ENCODE measurements around the gene FSD1. TPM values are rescaled to one million over a fixed set of nuclear protein-coding genes. Genes with fewer than 3 reads are reported as not detected.

The FSD1 gene
- total and polyA plus RNA-seq, 2 experiments from 2014 or later, result 5.8 TPM

DNA sequence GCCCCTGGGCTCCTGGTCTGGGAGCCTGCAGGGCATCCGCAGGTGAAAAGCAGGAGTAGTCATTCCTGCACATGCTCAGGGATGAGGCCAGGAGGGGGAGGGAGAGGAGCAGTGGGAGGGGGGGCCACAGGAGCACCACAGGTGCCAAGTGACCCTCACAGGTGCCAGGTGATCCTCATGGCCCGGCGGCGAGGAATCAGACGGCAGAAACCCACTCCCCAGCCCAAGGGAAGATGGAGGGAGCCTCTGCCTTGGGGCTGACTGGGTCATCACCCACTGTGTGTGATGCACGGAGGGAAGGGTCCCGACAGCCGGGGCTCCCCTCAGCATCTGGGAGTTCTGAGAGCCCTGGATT is 68.6 kb downstream of the FSD1 start:
- H3F3A ChIP-seq (ENCODE audit: insufficient read depth), result peaks cover 51% of the 10 kb centered on the region
- no peaks in the 10 kb centered on the region for H4K20me1 ChIP-seq (ENCODE audit: insufficient read depth)
- DNase-seq, result no peak
- H3K36me3 ChIP-seq (ENCODE audit: low read depth), result no peaks in the 10 kb centered on the region
- TF ChIP-seq EZH2 (IDR thresholded peaks at IDR 0.05; ENCODE audit: insufficient read depth, poor library complexity, severe bottlenecking), result no peak
- no peak for TF ChIP-seq EZH2phosphoT487 (IDR thresholded peaks at IDR 0.05; ENCODE audit: insufficient read depth, low read depth)
- peaks cover 86% of the 10 kb centered on the region for H3K4me1 ChIP-seq (ENCODE audit: insufficient read depth)
- H2AFZ ChIP-seq, result no peak overlapping the region
- peak overlapping the region; percentile 97 for H3K27ac ChIP-seq
- peak overlapping the region; percentile 38 for H3K4me2 ChIP-seq (ENCODE audit: unreplicated experiment)
- H3K9me2 ChIP-seq (ENCODE audit: insufficient read depth), result no peaks in the 10 kb centered on the region
- WGBS, 2 experiments (ENCODE audit: low coverage in 1 of 2, low lambda C conversion rate in 2 of 2, missing lambda C conversion rate in 2 of 2), result 59 to 62% methylated on average over 8 of the region's 8 CpGs
- no peak overlapping the region for H3K4me3 ChIP-seq
- H3K79me2 ChIP-seq (ENCODE audit: insufficient read depth), result peaks cover 88% of the 10 kb centered on the region
- in situ Hi-C loops (cut with MboI), result no loop called here
- H3K9me3 ChIP-seq (ENCODE audit: low read depth), result no peaks in the 10 kb centered on the region
- H3K27me3 ChIP-seq (replicated peaks; ENCODE audit: insufficient read depth), result no peaks in the 10 kb centered on the region
- peak overlapping the region; percentile 86 for H3K9ac ChIP-seq

Other genes starting within 250 kb of the FSD1 start
- gene ZBTB7A, start 237.7 kb upstream of the FSD1 start, total RNA-seq (2014; rRNA removed; shearing (Covaris generic)), result 33.6 and 41.3 TPM in 2 replicates
- 17.8 and 20.6 TPM in 2 replicates for gene ZBTB7A, start 237.7 kb upstream of the FSD1 start, polyA plus RNA-seq (2016; fragmentation: Nextera tagmentation; extraction: Ambion mirVana)
- gene MAP2K2, start 180.5 kb upstream of the FSD1 start, total RNA-seq (2014; rRNA removed; shearing (Covaris generic)), result 162 and 212 TPM in 2 replicates
- gene MAP2K2, start 180.5 kb upstream of the FSD1 start, polyA plus RNA-seq (2016; fragmentation: Nextera tagmentation; extraction: Ambion mirVana), result 32.3 and 47.0 TPM in 2 replicates
- gene CREB3L3, start 151.0 kb upstream of the FSD1 start, total RNA-seq (2014; rRNA removed; shearing (Covaris generic)), result not detected in 2 replicates
- gene CREB3L3, start 151.0 kb upstream of the FSD1 start, polyA plus RNA-seq (2016; fragmentation: Nextera tagmentation; extraction: Ambion mirVana), result not detected in 2 replicates
- gene SIRT6, start 122.0 kb upstream of the FSD1 start, total RNA-seq (2014; rRNA removed; shearing (Covaris generic)), result 12.0 and 14.4 TPM in 2 replicates
- 19.6 and 20.0 TPM in 2 replicates for gene SIRT6, start 122.0 kb upstream of the FSD1 start, polyA plus RNA-seq (2016; fragmentation: Nextera tagmentation; extraction: Ambion mirVana)
- gene ANKRD24, start 121.9 kb upstream of the FSD1 start, total RNA-seq (2014; rRNA removed; shearing (Covaris generic)), result 0.54 and 3.3 TPM in 2 replicates
- gene ANKRD24, start 121.9 kb upstream of the FSD1 start, polyA plus RNA-seq (2016; fragmentation: Nextera tagmentation; extraction: Ambion mirVana), result 0.14 and 0.46 TPM in 2 replicates
- gene EBI3, start 75.1 kb upstream of the FSD1 start, total RNA-seq (2014; rRNA removed; shearing (Covaris generic)), result 0.76 TPM in 1 of 2 replicates, not detected in the other
- 0.56 and 1.1 TPM in 2 replicates for gene EBI3, start 75.1 kb upstream of the FSD1 start, polyA plus RNA-seq (2016; fragmentation: Nextera tagmentation; extraction: Ambion mirVana)
- 17.3 and 20.1 TPM in 2 replicates for gene YJU2, start 57.5 kb upstream of the FSD1 start, total RNA-seq (2014; rRNA removed; shearing (Covaris generic))
- 10.6 and 12.9 TPM in 2 replicates for gene YJU2, start 57.5 kb upstream of the FSD1 start, polyA plus RNA-seq (2016; fragmentation: Nextera tagmentation; extraction: Ambion mirVana)
- not detected in 2 replicates for gene SHD, start 25.3 kb upstream of the FSD1 start, total RNA-seq (2014; rRNA removed; shearing (Covaris generic))
- not detected in 2 replicates for gene SHD, start 25.3 kb upstream of the FSD1 start, polyA plus RNA-seq (2016; fragmentation: Nextera tagmentation; extraction: Ambion mirVana)
- not detected in 2 replicates for gene TMIGD2, start 2.2 kb upstream of the FSD1 start, total RNA-seq (2014; rRNA removed; shearing (Covaris generic))
- gene TMIGD2, start 2.2 kb upstream of the FSD1 start, polyA plus RNA-seq (2016; fragmentation: Nextera tagmentation; extraction: Ambion mirVana), result not detected in 2 replicates
- gene STAP2, start 34.2 kb downstream of the FSD1 start, total RNA-seq (2014; rRNA removed; shearing (Covaris generic)), result 1.8 and 6.4 TPM in 2 replicates
- 1.7 TPM in 2 replicates for gene STAP2, start 34.2 kb downstream of the FSD1 start, polyA plus RNA-seq (2016; fragmentation: Nextera tagmentation; extraction: Ambion mirVana)
- gene MPND, start 39.0 kb downstream of the FSD1 start, total RNA-seq (2014; rRNA removed; shearing (Covaris generic)), result 3.0 and 6.2 TPM in 2 replicates
- gene MPND, start 39.0 kb downstream of the FSD1 start, polyA plus RNA-seq (2016; fragmentation: Nextera tagmentation; extraction: Ambion mirVana), result 5.0 and 8.4 TPM in 2 replicates
- 114 and 141 TPM in 2 replicates for gene SH3GL1, start 95.9 kb downstream of the FSD1 start, total RNA-seq (2014; rRNA removed; shearing (Covaris generic))
- 151 and 159 TPM in 2 replicates for gene SH3GL1, start 95.9 kb downstream of the FSD1 start, polyA plus RNA-seq (2016; fragmentation: Nextera tagmentation; extraction: Ambion mirVana)
- 9.1 and 11.6 TPM in 2 replicates for gene CHAF1A, start 98.0 kb downstream of the FSD1 start, total RNA-seq (2014; rRNA removed; shearing (Covaris generic))
- 11.9 and 12.6 TPM in 2 replicates for gene CHAF1A, start 98.0 kb downstream of the FSD1 start, polyA plus RNA-seq (2016; fragmentation: Nextera tagmentation; extraction: Ambion mirVana)
- 113 and 118 TPM in 2 replicates for gene UBXN6, start 153.2 kb downstream of the FSD1 start, total RNA-seq (2014; rRNA removed; shearing (Covaris generic))
- gene UBXN6, start 153.2 kb downstream of the FSD1 start, polyA plus RNA-seq (2016; fragmentation: Nextera tagmentation; extraction: Ambion mirVana), result 45.8 and 48.8 TPM in 2 replicates
- gene HDGFL2, start 167.7 kb downstream of the FSD1 start, total RNA-seq (2014; rRNA removed; shearing (Covaris generic)), result 50.7 and 57.4 TPM in 2 replicates
- gene HDGFL2, start 167.7 kb downstream of the FSD1 start, polyA plus RNA-seq (2016; fragmentation: Nextera tagmentation; extraction: Ambion mirVana), result 23.0 TPM in 2 replicates
- not detected in 2 replicates for gene PLIN4, start 213.9 kb downstream of the FSD1 start, total RNA-seq (2014; rRNA removed; shearing (Covaris generic))
- 0.08 TPM in 1 of 2 replicates, not detected in the other for gene PLIN4, start 213.9 kb downstream of the FSD1 start, polyA plus RNA-seq (2016; fragmentation: Nextera tagmentation; extraction: Ambion mirVana)
- gene PLIN5, start 230.6 kb downstream of the FSD1 start, total RNA-seq (2014; rRNA removed; shearing (Covaris generic)), result not detected in 2 replicates
- gene PLIN5, start 230.6 kb downstream of the FSD1 start, polyA plus RNA-seq (2016; fragmentation: Nextera tagmentation; extraction: Ambion mirVana), result not detected in 2 replicates
- not detected in 2 replicates for gene LRG1, start 235.4 kb downstream of the FSD1 start, total RNA-seq (2014; rRNA removed; shearing (Covaris generic))
- not detected in 2 replicates for gene LRG1, start 235.4 kb downstream of the FSD1 start, polyA plus RNA-seq (2016; fragmentation: Nextera tagmentation; extraction: Ambion mirVana)